Gastroesophageal sphincter (tissue), 4 donors: Measurements from ENCODE around the gene SIX5. TPM values are rescaled to one million over a fixed set of nuclear protein-coding genes. Genes with fewer than 3 reads are reported as not detected.

ENCODE experiments used
- ATAC-seq: fragments of 150-250 bp; one replicate; pipeline ENCODE4 v1.9.1; 2016; ENCODE audit warnings: mild to moderate bottlenecking, moderate library complexity
- H3K27ac ChIP-seq, 4 donors: fragments of 200-600 bp; sonication (generic) in 3 of 4; 1 replicate in 3 of 4; 2 replicates in 1 of 4; pipeline ENCODE4 v1.5.1; 2016 to 2019
- H3K27me3 ChIP-seq: fragments of 200-600 bp; sonication (generic); one replicate; pipeline ENCODE4 v1.5.1; 2019
- H3K36me3 ChIP-seq, 2 donors: fragments of 200-600 bp; sonication (generic); one replicate each; pipeline ENCODE4 v1.5.1; 2019; ENCODE audit warnings: control low read depth in 1 of 2
- H3K4me1 ChIP-seq, 3 donors: fragments of 200-600 bp; sonication (generic); 1 replicate in 2 of 3; 2 replicates in 1 of 3; pipeline ENCODE4 v1.5.1; 2016 to 2019; ENCODE audit warnings: control low read depth in 2 of 3
- H3K4me3 ChIP-seq, 2 donors: fragments of 200-600 bp; sonication (generic); one replicate each; pipeline ENCODE4 v1.5.1; 2019; ENCODE audit warnings: mild to moderate bottlenecking in 1 of 2, moderate library complexity in 1 of 2
- H3K9me3 ChIP-seq, 3 donors: fragments of 200-600 bp; sonication (generic); one replicate each; pipeline ENCODE4 v1.5.1; 2017 to 2019; ENCODE audit warnings: control low read depth in 2 of 3
- EP300 ChIP-seq: sonication (generic); formaldehyde crosslinking; IDR thresholded peaks from one replicate; pipeline ENCODE4 v1.6.1; 2017; ENCODE audit warnings: antibody characterized with exemption, mild to moderate bottlenecking
- POLR2A ChIP-seq, 2 donors: fragments of 450-650 bp; IDR thresholded peaks; one replicate each; pipeline ENCODE4 v1.6.1; 2017; ENCODE audit warnings: antibody characterized with exemption in 2 of 2, mild to moderate bottlenecking in 2 of 2, moderate library complexity in 1 of 2
- POLR2AphosphoS5 ChIP-seq: sonication (generic); formaldehyde crosslinking; IDR thresholded peaks from one replicate; pipeline ENCODE4 v1.6.1; 2017; ENCODE audit warnings: antibody characterized with exemption
- whole genome bisulfite sequencing, 2 donors: methylation state at CpG; one replicate each; pipeline ENCODE4 v1.1.5; 2018; ENCODE audit warnings: low coverage in 1 of 2; 5-methylcytosine and 5-hydroxymethylcytosine counted together
- total RNA-seq, 4 donors: library from RNA; depleted of rRNA; stranded (reverse); fragments of >200 nt; gene quantifications; one replicate each; pipeline ENCODE4 v1.1.0, GENCODE V29; 2016
- TF ChIP-seq, protein P1 (sequence below), 4 experiments: fragments of 200-600 bp in 2 of 4; fragments of 450-650 bp in 2 of 4; sonication (generic) in 1 of 4; IDR thresholded peaks; one replicate each; pipeline ENCODE4 v1.5.1; 2017 to 2019; ENCODE audit warnings: antibody characterized with exemption in 4 of 4, mild to moderate bottlenecking in 2 of 4, moderate library complexity in 2 of 4

Gene SIX5
- total RNA-seq, 4 donors from 2014 or later: 13.2 to 33.1 (median 23.7) TPM

DNA sequence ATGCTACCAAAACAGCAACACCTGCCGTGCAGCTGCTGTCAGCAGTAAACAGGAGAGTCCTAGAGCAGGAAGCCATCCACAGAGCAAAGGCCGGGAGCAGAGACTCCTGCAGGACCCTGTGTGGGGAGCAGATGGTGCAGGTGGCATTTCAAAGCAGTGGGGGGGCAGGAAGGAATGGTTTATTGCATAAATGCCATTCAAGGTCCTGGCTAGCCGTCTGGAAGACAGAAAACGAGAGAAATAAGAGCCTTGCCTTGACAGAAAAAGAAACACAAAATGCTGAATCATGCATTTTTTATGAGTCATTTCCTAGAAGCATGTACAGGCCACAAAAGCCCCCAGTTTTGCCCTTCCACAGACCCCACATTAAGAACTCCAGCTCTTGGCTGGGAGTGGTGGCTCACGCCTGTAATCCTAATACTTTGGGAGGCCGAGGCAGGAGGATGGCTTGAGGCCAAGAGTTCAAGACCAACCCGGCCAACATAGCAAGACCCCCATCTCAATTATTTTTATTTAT lies 40.6 kb upstream of the SIX5 start:
- Histone ChIP-seq H3K4me1 (peaks cover 0 to 8% (median 0%) of the 10 kb centered on the region in 3 donors), H3K27ac (no peak overlapping the region), H3K9me3 (no peaks in the 10 kb centered on the region), H3K4me3 (no peak overlapping the region), H3K36me3 (no peaks in the 10 kb centered on the region), H3K27me3 (peaks cover 24% of the 10 kb centered on the region)
- WGBS, 2 donors: 43 to 58% methylated on average over 5 to 6 of the region's 7 CpGs
- ATAC-seq: no peak
- TF ChIP-seq, protein P1, sequence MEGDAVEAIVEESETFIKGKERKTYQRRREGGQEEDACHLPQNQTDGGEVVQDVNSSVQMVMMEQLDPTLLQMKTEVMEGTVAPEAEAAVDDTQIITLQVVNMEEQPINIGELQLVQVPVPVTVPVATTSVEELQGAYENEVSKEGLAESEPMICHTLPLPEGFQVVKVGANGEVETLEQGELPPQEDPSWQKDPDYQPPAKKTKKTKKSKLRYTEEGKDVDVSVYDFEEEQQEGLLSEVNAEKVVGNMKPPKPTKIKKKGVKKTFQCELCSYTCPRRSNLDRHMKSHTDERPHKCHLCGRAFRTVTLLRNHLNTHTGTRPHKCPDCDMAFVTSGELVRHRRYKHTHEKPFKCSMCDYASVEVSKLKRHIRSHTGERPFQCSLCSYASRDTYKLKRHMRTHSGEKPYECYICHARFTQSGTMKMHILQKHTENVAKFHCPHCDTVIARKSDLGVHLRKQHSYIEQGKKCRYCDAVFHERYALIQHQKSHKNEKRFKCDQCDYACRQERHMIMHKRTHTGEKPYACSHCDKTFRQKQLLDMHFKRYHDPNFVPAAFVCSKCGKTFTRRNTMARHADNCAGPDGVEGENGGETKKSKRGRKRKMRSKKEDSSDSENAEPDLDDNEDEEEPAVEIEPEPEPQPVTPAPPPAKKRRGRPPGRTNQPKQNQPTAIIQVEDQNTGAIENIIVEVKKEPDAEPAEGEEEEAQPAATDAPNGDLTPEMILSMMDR (IDR thresholded peaks at IDR 0.05): no peak
- TF ChIP-seq POLR2AphosphoS5: no peak
- TF ChIP-seq POLR2A (IDR thresholded peaks at IDR 0.05): no peak

DNA sequence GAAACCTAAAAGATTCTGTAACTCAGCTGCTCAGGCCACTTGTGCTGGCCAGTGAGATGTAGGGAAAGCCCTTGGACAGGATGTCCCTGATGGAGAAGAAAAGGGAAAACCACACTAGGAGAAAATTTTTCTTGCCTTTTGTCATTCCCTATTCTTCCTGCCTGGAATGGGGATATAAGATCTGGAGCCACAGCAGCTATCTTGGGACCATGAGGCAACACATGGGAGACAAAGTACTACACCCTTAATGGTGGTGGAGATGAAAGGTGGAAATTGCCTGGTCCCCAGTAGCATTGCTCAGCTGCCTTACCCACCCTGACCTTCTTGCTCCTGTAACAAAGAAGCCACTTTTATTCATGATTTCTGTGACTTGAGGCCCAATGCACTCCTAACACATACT lies 36.7 kb upstream of the SIX5 start:
- Histone ChIP-seq H3K36me3 (no peaks in the 10 kb centered on the region), H3K9me3 (no peaks in the 10 kb centered on the region), H3K4me3 (no peak overlapping the region), H3K4me1 (peaks cover 0 to 7% (median 0%) of the 10 kb centered on the region in 3 donors), H3K27ac (no peak overlapping the region), H3K27me3 (no peaks in the 10 kb centered on the region)
- no peak for ATAC-seq
- TF ChIP-seq POLR2A (IDR thresholded peaks at IDR 0.05) (no peak), POLR2AphosphoS5 (no peak), EP300 (no peak)
- TF ChIP-seq, protein P1 (IDR thresholded peaks at IDR 0.05): no peak

- Histone ChIP-seq H3K36me3 (no peaks in the 10 kb centered on the region), H3K9me3 (no peaks in the 10 kb centered on the region), H3K27me3 (no peaks in the 10 kb centered on the region), H3K27ac (no peak overlapping the region), H3K4me3 (no peak overlapping the region), H3K4me1 (peaks cover 0 to 6% (median 0%) of the 10 kb centered on the region in 3 donors)
- whole genome bisulfite sequencing, 2 donors: no CpG with 5 or more reads among the region's 8 CpGs
- ATAC-seq: no peak
- TF ChIP-seq POLR2A (IDR thresholded peaks at IDR 0.05) (no peak), EP300 (no peak), POLR2AphosphoS5 (no peak)
- TF ChIP-seq, protein P1 (IDR thresholded peaks at IDR 0.05): no peak
Observed at GRCh38 chr19:45804959-45805230, 35.8 kb upstream of the SIX5 start.

DNA sequence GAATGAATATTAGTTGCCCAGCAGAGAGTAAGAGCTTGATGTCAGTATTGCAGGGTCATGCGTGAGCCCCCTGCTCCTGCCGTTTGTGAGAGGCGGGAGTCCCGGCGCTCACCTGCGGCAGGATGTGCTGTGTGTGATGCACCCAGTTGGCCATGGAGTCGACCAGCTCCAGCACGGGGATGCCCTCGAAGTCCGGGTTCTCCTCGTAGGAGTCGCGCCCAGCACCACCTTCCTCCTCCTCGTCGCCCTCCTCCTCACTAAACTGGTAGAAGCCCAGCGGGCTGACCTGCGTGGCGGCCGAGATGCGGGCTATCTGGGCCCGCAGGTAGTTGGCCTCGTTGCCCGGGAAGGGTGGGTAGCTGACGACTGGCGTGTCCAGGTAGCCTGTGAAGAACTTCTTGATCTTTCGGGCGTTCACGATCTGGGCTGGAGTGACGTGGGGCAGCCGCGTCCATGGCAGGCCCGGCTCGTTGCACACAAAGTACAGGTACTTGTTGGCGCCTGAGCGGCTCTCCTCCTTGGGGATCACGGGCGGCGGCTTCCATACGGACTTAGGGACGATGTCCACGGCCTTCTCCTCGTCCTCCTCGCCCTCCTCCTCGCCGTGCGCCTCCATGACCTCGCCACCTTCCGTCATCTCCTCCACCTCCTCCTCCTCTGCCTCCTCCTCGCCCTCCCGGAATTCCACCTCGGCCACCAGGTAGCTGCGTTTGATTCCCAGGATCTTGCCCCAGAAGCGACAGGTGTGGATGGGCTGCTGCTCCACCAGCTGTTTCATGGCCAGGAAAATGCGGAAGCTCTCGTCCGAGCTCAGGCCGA lies 35.3 kb upstream of the SIX5 start:
- Histone ChIP-seq H3K27ac (no peak overlapping the region), H3K4me3 (no peak overlapping the region), H3K9me3 (no peaks in the 10 kb centered on the region), H3K27me3 (no peaks in the 10 kb centered on the region), H3K4me1 (peaks cover 0 to 4% (median 0%) of the 10 kb centered on the region in 3 donors), H3K36me3 (no peaks in the 10 kb centered on the region)
- WGBS, 2 donors: 80 to 92% methylated on average over 4 to 5 of the region's 57 CpGs
- no peak for ATAC-seq
- no peak for TF ChIP-seq POLR2A (IDR thresholded peaks at IDR 0.05)
- TF ChIP-seq EP300: no peak
- TF ChIP-seq, protein P1 (IDR thresholded peaks at IDR 0.05): no peak
- no peak for TF ChIP-seq POLR2AphosphoS5

DNA sequence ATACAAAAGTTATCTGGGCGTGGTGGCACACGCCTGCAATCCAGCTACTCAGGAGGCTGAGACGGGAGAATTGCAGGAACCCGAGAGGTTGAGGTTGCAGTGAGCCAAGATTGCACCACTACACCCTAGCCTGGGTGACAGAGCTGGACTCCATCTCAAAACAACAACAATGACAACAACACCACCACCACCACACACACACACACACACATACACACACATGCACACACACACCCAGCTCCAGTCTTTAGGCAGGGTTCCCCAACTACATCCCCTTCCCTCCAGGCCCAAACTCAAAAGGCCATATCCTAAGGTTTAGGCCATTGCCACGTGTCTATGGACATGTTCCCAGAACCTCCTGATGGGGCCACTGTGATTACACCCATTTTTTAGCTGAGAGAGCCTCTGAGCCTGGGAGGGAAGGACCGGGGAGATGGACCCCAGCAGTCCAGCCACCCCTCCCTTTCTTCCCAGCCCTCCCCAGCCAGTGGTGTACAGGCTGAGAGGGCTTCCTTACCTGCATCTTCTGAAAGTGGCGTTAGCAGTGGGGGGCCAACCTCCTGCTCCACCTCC lies 32.6 kb upstream of the SIX5 start:
- no peak for TF ChIP-seq EP300
- TF ChIP-seq, protein P1 (IDR thresholded peaks at IDR 0.05): no peak
- TF ChIP-seq POLR2A (IDR thresholded peaks at IDR 0.05): no peak
- TF ChIP-seq POLR2AphosphoS5: no peak
- 64 to 86% methylated on average over 5 of the region's 7 CpGs for WGBS, 2 donors

More for the DNA sequence above, 32.6 kb upstream of the SIX5 start:
- Histone ChIP-seq H3K9me3 (no peaks in the 10 kb centered on the region), H3K36me3 (no peaks in the 10 kb centered on the region), H3K27me3 (no peaks in the 10 kb centered on the region), H3K4me1 (peaks cover 0 to 13% (median 3%) of the 10 kb centered on the region in 3 donors), H3K27ac (no peak overlapping the region), H3K4me3 (no peak overlapping the region)
- ATAC-seq: no peak
